ENCODE data around the gene LETM1. TPM values are rescaled to one million over a fixed set of nuclear protein-coding genes. Genes with fewer than 3 reads are reported as not detected.

Gene LETM1
- polyA plus RNA-seq: 12.0 TPM

DNA sequence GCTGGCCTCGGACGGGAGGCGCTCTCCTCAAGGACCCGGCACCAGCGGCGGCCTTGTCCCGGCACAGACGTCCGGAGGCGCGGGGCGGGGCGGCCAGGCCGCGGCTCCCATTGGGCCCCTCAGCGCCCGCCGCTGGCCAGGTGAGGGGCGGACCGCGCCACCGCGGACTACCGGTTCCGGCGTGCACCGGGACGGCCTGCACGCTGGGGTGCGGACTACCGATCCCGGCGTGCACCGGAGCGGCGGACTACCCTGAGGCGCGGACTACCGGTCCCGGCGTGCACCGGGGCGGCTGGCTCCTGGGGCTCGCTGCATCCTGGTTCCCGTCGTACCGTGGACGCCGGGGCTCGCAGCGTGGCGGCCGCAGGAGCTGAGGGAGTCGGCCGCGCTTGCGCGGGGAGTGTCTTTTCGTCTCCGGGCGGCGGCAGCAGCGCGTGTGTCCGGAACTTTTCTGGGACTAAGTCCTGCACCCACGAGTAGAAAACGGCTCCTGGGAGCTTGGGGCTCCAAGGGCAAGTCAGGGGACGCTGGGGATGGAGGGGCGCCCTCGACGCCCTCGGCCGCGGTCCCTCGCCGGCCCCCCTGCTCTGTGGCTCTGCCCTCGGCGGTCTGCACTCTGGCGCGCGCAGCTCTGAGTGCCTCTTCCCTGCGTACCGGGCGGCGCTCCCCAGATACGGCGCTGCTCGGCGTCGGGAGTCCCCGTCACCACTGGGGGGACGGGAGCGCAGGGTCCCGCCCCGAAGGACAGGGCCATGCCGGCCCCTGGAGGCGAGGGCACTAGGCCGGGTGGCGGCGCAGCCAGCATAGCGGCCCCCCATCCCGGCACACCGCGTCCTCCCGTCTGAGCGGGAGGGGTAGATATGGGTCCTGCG lies at the start of gene LETM1:
TSS of gene LETM1 (minus strand) at position 86 of the 872 bp plus-strand sequence. CDS start 206 bp downstream, outside the sequence.
- H3K4me3 Mint-ChIP-seq: peak within 1 kb of the TSS; percentile 83 to 92 (median 90)

DNA sequence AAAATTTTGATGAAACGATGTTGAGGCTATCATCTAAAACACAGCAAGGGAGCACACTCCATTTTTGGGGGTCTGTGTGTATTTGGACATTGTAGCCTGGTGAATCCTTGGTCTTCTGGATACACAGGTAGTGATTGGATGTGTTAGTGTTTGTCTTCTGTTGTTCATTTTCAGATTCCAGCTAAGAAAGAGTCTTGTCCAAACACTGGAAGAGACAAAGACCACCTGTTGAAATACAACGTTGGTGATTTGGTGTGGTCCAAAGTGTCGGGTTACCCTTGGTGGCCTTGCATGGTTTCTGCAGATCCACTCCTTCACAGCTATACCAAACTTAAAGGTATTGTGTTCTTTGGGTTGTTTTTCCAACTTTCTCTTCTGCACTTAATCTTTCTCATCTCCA lies 48.1 kb upstream of the LETM1 start:
- Mint-ChIP-seq H3K36me3 (no peaks in the 10 kb centered on the region), H3K4me3 (no peak overlapping the region), H3K9me3 (no peaks in the 10 kb centered on the region)

More for the DNA sequence above, at the start of gene LETM1:
- H3K36me3 Mint-ChIP-seq: no peaks in the 10 kb centered on the region
- H3K9me3 Mint-ChIP-seq: no peaks in the 10 kb centered on the region
- H3K27ac Mint-ChIP-seq: peak within 1 kb of the TSS; percentile 45 to 92 (median 80)
- H3K27me3 Mint-ChIP-seq: no peaks in the 10 kb centered on the region
- H3K4me1 Mint-ChIP-seq: peaks cover 6 to 21% (median 16%) of the 10 kb centered on the region in 3 donors

DNA sequence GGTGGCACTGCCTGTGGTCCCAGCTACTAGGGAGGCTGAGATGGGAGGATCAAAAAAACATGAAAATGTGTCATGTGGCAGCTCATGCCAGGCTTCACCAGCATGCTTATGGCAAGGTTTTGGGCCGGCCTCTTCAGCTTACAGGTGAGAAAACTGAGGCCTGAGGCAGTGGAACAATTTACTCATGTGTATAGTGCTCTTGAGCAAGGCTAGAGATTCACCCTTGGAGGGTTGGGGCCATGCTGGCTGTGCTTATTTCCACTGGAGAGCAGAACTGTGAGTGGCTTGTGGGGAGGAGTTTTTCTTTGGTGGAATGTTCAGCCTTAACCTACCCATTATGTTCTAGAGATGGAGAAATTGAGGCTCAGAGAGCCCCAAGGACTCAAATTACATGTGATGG lies 47.1 kb upstream of the LETM1 start:
- H3K4me3 Mint-ChIP-seq: no peak overlapping the region
- no peaks in the 10 kb centered on the region for H3K27me3 Mint-ChIP-seq
- H3K4me1 Mint-ChIP-seq: peaks cover 7 to 8% (median 7%) of the 10 kb centered on the region in 3 donors
- H3K36me3 Mint-ChIP-seq: no peaks in the 10 kb centered on the region
- peak overlapping the region in 1 of 3 donors; percentile 40 for H3K27ac Mint-ChIP-seq
- no peaks in the 10 kb centered on the region for H3K9me3 Mint-ChIP-seq

More for the DNA sequence above, 48.1 kb upstream of the LETM1 start:
- H3K27ac Mint-ChIP-seq: no peak overlapping the region
- H3K4me1 Mint-ChIP-seq: peaks cover 3 to 6% (median 3%) of the 10 kb centered on the region in 3 donors
- H3K27me3 Mint-ChIP-seq: no peaks in the 10 kb centered on the region

- Mint-ChIP-seq H3K4me1 (peaks cover 7 to 8% (median 7%) of the 10 kb centered on the region in 3 donors), H3K9me3 (no peaks in the 10 kb centered on the region), H3K27ac (no peak overlapping the region), H3K4me3 (no peak overlapping the region), H3K36me3 (no peaks in the 10 kb centered on the region), H3K27me3 (no peaks in the 10 kb centered on the region)
These were observed 46.3 kb upstream of the LETM1 start for GRCh38 chr4:1902243-1902642.

GRCh38 chr4:1901127-1901526 lies 45.2 kb upstream of the LETM1 start:
- Mint-ChIP-seq H3K4me3 (no peak overlapping the region), H3K36me3 (no peaks in the 10 kb centered on the region), H3K4me1 (peaks cover 7 to 9% (median 7%) of the 10 kb centered on the region in 3 donors), H3K27ac (no peak overlapping the region), H3K27me3 (no peaks in the 10 kb centered on the region), H3K9me3 (no peaks in the 10 kb centered on the region)

DNA sequence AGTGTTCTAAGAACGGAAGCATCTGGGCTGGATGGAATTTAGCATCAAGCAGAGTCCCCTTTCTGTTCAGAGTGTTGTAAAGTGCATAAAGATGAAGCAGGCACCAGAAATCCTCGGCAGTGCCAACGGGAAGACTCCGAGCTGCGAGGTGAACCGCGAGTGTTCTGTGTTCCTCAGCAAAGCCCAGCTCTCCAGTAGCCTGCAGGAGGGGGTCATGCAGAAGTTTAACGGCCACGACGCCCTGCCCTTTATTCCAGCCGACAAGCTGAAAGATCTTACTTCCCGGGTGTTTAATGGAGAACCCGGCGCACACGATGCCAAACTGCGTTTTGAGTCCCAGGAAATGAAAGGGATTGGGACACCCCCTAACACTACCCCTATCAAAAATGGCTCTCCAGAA lies 44.7 kb upstream of the LETM1 start:
- H3K4me3 Mint-ChIP-seq: no peak overlapping the region
- H3K27ac Mint-ChIP-seq: no peak overlapping the region

GRCh38 chr4:1900087-1900433 lies 44.1 kb upstream of the LETM1 start:
- Mint-ChIP-seq H3K4me1 (peaks cover 7 to 9% (median 8%) of the 10 kb centered on the region in 3 donors), H3K27ac (no peak overlapping the region), H3K36me3 (no peaks in the 10 kb centered on the region), H3K4me3 (no peak overlapping the region), H3K27me3 (no peaks in the 10 kb centered on the region), H3K9me3 (no peaks in the 10 kb centered on the region)

More for the DNA sequence above, 44.7 kb upstream of the LETM1 start:
- Mint-ChIP-seq H3K27me3 (no peaks in the 10 kb centered on the region), H3K36me3 (no peaks in the 10 kb centered on the region), H3K4me1 (peaks cover 7 to 9% (median 7%) of the 10 kb centered on the region in 3 donors), H3K9me3 (no peaks in the 10 kb centered on the region)

GRCh38 chr4:1899149-1900086 lies 43.5 kb upstream of the LETM1 start:
- Mint-ChIP-seq H3K27ac (peak overlapping the region in 2 of 3 donors; percentile 47 to 75), H3K4me1 (peaks cover 7 to 12% (median 9%) of the 10 kb centered on the region in 3 donors), H3K9me3 (no peaks in the 10 kb centered on the region)

GRCh38 chr4:1898681-1899080 lies 42.7 kb upstream of the LETM1 start:
- Mint-ChIP-seq H3K4me1 (peaks cover 7 to 12% (median 9%) of the 10 kb centered on the region in 3 donors), H3K27me3 (no peaks in the 10 kb centered on the region), H3K9me3 (no peaks in the 10 kb centered on the region), H3K27ac (peak overlapping the region in 1 of 3 donors; percentile 47), H3K4me3 (no peak overlapping the region), H3K36me3 (peaks cover 4% of the 10 kb centered on the region)

More at GRCh38 chr4:1899149-1900086, 43.5 kb upstream of the LETM1 start:
- H3K27me3 Mint-ChIP-seq: no peaks in the 10 kb centered on the region
- peak overlapping the region in 1 of 4 donors; percentile 53 for H3K4me3 Mint-ChIP-seq
- peaks cover 2% of the 10 kb centered on the region for H3K36me3 Mint-ChIP-seq

DNA sequence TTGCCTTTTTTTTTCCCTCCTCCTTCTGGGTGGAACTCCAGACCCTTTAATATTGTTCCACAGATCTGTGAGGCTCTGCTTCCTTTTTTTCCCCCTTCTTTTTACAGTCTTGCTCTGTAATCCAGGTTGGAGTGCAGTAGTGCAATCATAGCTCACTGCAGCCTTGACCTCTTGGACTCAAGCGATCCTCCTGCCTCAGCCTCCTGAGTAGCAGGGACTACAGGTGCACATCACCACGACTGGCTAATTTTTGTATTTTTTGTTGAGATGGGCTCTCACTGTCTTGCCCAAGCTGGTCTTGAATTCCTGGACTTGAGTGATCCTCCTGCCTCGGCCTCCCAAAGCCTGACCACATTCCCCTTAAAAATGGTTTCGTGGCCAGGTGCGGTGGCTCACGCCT lies 42.1 kb upstream of the LETM1 start:
- Mint-ChIP-seq H3K36me3 (peaks cover 4% of the 10 kb centered on the region), H3K4me1 (peaks cover 7 to 13% (median 9%) of the 10 kb centered on the region in 3 donors), H3K27ac (no peak overlapping the region), H3K9me3 (no peaks in the 10 kb centered on the region), H3K27me3 (no peaks in the 10 kb centered on the region), H3K4me3 (no peak overlapping the region)

DNA sequence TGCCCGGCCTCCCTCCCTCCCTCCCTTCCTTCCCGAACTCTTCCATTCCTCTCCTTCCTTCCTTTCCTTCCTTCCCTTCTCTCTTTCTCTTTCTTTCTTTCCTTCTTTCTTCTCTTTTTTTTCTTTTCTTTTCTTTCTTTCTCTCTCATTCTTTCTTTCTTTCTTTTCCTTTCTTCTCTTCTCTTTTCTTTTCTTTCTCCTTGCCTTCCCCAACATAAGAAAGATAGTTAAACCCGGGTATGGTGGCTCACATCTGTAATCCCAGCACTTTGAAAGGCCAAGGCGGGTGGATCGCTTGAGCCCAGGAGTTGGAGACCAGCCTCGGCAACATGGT lies 40.7 kb upstream of the LETM1 start:
- Mint-ChIP-seq H3K4me3 (no peak overlapping the region), H3K4me1 (peaks cover 7 to 16% (median 11%) of the 10 kb centered on the region in 3 donors), H3K27ac (peak overlapping the region in 1 of 3 donors; percentile 53), H3K9me3 (no peaks in the 10 kb centered on the region), H3K27me3 (no peaks in the 10 kb centered on the region), H3K36me3 (peaks cover 7% of the 10 kb centered on the region)

DNA sequence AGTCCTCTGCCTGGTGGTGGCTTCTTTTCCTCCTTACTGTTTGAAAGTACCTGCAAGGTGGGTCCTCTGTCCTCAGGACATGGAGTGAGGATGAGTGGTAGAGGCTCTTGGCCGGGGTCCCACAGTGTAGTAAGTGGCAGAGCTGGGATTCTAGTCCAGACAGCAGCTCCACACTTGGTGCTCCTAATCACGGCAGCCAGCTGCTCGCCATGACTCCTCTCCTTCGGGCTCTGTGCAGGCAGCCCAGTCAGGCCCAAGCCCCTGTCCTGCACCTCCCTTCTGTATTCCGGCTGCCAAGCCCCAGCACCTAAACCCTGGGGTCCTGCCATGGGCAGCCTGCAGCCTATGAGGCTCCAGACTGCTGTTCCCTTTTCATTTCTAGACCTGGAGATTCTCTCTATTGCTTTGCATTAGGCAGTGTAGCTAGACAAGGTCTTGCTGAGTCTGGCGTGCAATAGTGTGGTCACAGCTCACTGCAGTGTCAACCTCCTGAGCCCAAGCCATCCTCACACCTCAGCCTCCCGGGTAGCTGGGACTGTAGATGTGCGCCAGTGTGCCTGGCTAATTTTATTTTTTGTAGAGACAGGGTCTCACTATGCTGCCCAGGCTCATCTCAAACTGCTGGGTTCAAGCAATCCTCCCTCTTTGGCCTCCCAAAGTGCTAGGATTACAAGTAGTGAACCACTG lies 40.2 kb upstream of the LETM1 start:
- H3K27ac Mint-ChIP-seq: no peak overlapping the region
- H3K4me3 Mint-ChIP-seq: no peak overlapping the region
- peaks cover 7% of the 10 kb centered on the region for H3K36me3 Mint-ChIP-seq
- no peaks in the 10 kb centered on the region for H3K27me3 Mint-ChIP-seq
- peaks cover 7 to 16% (median 11%) of the 10 kb centered on the region in 3 donors for H3K4me1 Mint-ChIP-seq
- no peaks in the 10 kb centered on the region for H3K9me3 Mint-ChIP-seq

- Mint-ChIP-seq H3K27me3 (no peaks in the 10 kb centered on the region), H3K27ac (no peak overlapping the region)
These were observed 35.1 kb upstream of the LETM1 start for GRCh38 chr4:1890979-1891570.

GRCh38 chr4:1887052-1887451 lies 31.1 kb upstream of the LETM1 start:
- no peak overlapping the region for H3K27ac Mint-ChIP-seq
- no peaks in the 10 kb centered on the region for H3K27me3 Mint-ChIP-seq
- H3K4me3 Mint-ChIP-seq: peak overlapping the region in 1 of 4 donors; percentile 9
- peaks cover 5% of the 10 kb centered on the region for H3K36me3 Mint-ChIP-seq
- H3K9me3 Mint-ChIP-seq: peaks cover 0 to 4% (median 0%) of the 10 kb centered on the region in 3 donors
- peaks cover 17 to 28% (median 23%) of the 10 kb centered on the region in 3 donors for H3K4me1 Mint-ChIP-seq

More at GRCh38 chr4:1890979-1891570, 35.1 kb upstream of the LETM1 start:
- Mint-ChIP-seq H3K9me3 (peaks cover 0 to 4% (median 0%) of the 10 kb centered on the region in 3 donors), H3K36me3 (peaks cover 11% of the 10 kb centered on the region), H3K4me1 (peaks cover 16 to 24% (median 18%) of the 10 kb centered on the region in 3 donors), H3K4me3 (no peak overlapping the region)
